Measurements from ENCODE around the gene DLG2. TPM values are rescaled to one million over a fixed set of nuclear protein-coding genes. Genes with fewer than 3 reads are reported as not detected.

The DLG2 gene
- polyA plus RNA-seq, 1 donor, result 9.6 TPM

- DNase-seq (ENCODE audit: low read depth), result no peak
These were observed 1981.6 kb downstream of the DLG2 start for GRCh38 chr11:83645561-83645960.

GRCh38 chr11:83643115-83643514, 1984.0 kb downstream of the DLG2 start:
- no peak for DNase-seq (ENCODE audit: low read depth)

- DNase-seq (ENCODE audit: low read depth), result no peak
These were observed 1984.6 kb downstream of the DLG2 start for GRCh38 chr11:83642500-83642899.

GRCh38 chr11:83641511-83641910, 1985.6 kb downstream of the DLG2 start:
- DNase-seq (ENCODE audit: low read depth), result peak; percentile 92

GRCh38 chr11:83639995-83640758, 1987.0 kb downstream of the DLG2 start:
- DNase-seq (ENCODE audit: low read depth), result peak; percentile 26

- no peak for DNase-seq (ENCODE audit: low read depth)
These were observed 1992.0 kb downstream of the DLG2 start for GRCh38 chr11:83635166-83635565.

GRCh38 chr11:83630211-83630610, 1996.9 kb downstream of the DLG2 start:
- DNase-seq (ENCODE audit: low read depth), result no peak

GRCh38 chr11:83629775-83630174, 1997.4 kb downstream of the DLG2 start:
- no peak for DNase-seq (ENCODE audit: low read depth)

- no peak for DNase-seq (ENCODE audit: low read depth)
These were observed 1998.4 kb downstream of the DLG2 start for GRCh38 chr11:83628622-83629355.

- no peak for DNase-seq (ENCODE audit: low read depth)
These were observed 2001.8 kb downstream of the DLG2 start for GRCh38 chr11:83625336-83625735.

GRCh38 chr11:83617671-83618070, 2009.5 kb downstream of the DLG2 start:
- DNase-seq (ENCODE audit: low read depth), result no peak

GRCh38 chr11:83613767-83614121, 2013.4 kb downstream of the DLG2 start:
- no peak for DNase-seq (ENCODE audit: low read depth)

- DNase-seq (ENCODE audit: low read depth), result no peak
These were observed 2014.0 kb downstream of the DLG2 start for GRCh38 chr11:83612891-83613766.

- no peak for DNase-seq (ENCODE audit: low read depth)
These were observed 2015.5 kb downstream of the DLG2 start for GRCh38 chr11:83611600-83611999.

- DNase-seq (ENCODE audit: low read depth), result no peak
These were observed 2016.1 kb downstream of the DLG2 start for GRCh38 chr11:83611031-83611430.

GRCh38 chr11:83609191-83609590, 2018.0 kb downstream of the DLG2 start:
- no peak for DNase-seq (ENCODE audit: low read depth)

- no peak for DNase-seq (ENCODE audit: low read depth)
These were observed 2018.6 kb downstream of the DLG2 start for GRCh38 chr11:83608571-83608970.

GRCh38 chr11:83601914-83602527, 2025.1 kb downstream of the DLG2 start:
- DNase-seq (ENCODE audit: low read depth), result no peak

GRCh38 chr11:83601201-83601913, 2025.8 kb downstream of the DLG2 start:
- no peak for DNase-seq (ENCODE audit: low read depth)

GRCh38 chr11:83600661-83601060, 2026.5 kb downstream of the DLG2 start:
- no peak for DNase-seq (ENCODE audit: low read depth)

- no peak for DNase-seq (ENCODE audit: low read depth)
These were observed 2028.1 kb downstream of the DLG2 start for GRCh38 chr11:83599066-83599465.
